D721Med (cell line): Measurements from ENCODE around the gene TOPAZ1.

Experiments
- DNase-seq: peaks from one replicate; pipeline ENCODE4 v3.0.0; 2011; ENCODE audit warnings: low spot score; ENCODE audit not compliant: insufficient read length
- FAIRE-seq: peaks from 2 replicates; lab custom pipeline; 2011; peaks lifted over from hg19 to GRCh38; lab: Jason Lieb, UNC
- TF ChIP-seq, protein P1 (sequence below): IDR thresholded peaks from 2 replicates; pipeline ENCODE4 v1.5.1; 2012; ENCODE audit warnings: mild to moderate bottlenecking, control low read depth; ENCODE audit not compliant: insufficient read depth; ENCODE audit errors: missing control alignments

TOPAZ1 gene

DNA sequence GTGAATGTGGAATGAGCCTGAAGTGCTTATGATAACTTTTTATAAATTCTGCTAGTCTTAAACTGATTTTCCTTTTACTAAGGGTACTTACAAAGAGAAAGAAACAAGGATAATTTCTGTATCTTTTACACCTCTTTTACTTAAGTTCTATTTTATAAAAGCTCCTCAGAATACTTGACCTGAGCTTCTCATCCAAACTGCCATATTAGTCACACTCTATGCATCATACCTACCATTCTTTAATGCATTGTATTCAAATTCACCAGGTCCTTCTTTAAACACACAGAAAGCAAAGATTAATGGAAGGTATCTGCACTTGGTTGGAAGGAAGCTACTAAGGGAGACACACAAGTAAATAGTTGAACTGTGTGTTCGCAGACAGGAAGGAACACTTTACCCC is 1.6 kb upstream of the TOPAZ1 start:
- TF ChIP-seq, protein P1, sequence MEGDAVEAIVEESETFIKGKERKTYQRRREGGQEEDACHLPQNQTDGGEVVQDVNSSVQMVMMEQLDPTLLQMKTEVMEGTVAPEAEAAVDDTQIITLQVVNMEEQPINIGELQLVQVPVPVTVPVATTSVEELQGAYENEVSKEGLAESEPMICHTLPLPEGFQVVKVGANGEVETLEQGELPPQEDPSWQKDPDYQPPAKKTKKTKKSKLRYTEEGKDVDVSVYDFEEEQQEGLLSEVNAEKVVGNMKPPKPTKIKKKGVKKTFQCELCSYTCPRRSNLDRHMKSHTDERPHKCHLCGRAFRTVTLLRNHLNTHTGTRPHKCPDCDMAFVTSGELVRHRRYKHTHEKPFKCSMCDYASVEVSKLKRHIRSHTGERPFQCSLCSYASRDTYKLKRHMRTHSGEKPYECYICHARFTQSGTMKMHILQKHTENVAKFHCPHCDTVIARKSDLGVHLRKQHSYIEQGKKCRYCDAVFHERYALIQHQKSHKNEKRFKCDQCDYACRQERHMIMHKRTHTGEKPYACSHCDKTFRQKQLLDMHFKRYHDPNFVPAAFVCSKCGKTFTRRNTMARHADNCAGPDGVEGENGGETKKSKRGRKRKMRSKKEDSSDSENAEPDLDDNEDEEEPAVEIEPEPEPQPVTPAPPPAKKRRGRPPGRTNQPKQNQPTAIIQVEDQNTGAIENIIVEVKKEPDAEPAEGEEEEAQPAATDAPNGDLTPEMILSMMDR, result no peak
- no peak for FAIRE-seq
- DNase-seq, result no peak

DNA sequence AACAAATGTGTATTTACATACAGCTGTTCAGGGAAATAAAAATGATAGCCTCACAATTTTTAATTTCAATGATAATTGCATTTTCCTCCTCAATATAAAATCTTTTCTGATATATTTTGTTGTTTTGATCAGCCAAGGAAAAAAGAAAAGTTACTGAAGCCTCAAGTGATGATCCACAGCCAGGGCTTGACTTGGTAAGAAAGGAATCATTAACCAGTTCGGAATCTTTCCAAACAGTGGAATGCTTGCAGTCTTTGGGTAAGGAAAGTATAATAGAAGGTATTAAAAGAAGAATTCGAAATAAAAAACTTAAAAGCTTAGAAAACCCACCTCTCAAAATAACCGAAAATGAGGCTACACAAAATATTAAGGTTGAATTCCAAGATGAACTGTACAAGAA is 1.0 kb downstream of the TOPAZ1 start:
- TF ChIP-seq, protein P1, result no peak
- FAIRE-seq (no peak), DNase-seq (no peak)

DNA sequence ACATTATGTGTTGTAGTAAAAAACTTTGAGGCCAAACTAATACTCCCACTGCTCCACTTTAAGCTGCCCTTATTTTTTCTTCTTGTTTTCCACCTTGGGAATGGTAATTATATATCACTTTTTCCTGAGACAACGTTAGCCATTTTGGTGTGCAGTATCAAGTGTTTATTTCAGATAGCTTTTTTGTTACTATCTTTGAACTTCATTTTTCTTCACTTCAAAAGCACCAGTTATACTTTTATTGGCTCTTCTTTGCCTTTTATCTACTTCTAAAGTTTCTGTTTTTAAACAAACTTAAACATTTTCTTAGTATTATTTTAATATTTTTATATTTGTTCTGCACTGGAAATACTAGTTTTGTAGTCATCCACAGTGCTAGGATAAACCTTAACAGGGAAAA is 6.5 kb downstream of the TOPAZ1 start:
- DNase-seq, result no peak
- TF ChIP-seq, protein P1, result no peak
- no peak for FAIRE-seq

DNA sequence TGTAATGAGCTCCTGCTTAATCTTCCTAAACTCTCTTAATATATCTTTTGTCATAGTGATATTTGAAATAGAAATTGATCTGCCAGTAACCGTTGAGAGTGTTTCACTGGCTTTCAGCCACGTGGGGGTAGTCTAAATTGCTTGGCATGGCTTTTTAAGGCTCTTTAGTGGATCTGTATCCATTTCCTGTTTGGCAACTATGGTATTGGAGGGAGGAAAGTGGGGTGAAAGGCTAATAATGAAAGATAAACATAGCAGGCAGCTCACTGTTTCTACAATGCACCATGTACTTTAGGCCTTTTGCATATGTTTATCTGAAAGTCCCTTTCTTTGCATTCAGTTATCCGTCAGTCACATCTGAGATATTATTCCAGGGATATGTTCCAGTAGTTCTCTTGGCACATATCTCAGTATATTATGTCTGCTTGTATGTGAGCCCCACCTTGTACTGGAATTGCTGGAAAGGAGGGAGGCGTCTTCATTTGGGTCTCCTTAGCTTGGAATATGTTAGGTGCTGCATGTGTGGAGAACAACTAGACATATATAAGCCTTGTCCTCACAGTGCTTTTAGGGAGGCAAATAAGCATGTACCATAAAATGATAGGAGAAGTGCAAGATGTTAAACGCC is 10.8 kb downstream of the TOPAZ1 start:
- FAIRE-seq (no peak), DNase-seq (no peak)
- TF ChIP-seq, protein P1, result no peak

DNA sequence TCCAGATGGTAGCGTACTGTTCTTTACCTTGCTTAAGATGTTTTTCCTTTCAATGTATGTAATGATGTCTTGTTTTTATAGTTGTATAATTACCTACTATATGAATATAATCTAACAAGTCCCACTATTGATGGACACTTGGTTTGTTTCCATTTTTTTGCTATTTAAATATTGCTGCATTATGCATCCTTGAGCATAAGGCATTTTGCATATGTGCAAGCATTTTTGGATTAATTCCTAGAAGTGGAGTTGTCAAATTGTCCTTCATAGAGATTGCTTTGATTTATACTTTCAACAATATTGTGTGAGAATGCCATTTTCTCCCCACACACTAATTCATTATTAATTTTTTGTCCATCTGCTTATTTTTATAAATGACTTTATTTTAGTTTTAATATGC is 17.7 kb downstream of the TOPAZ1 start:
- TF ChIP-seq, protein P1, result no peak
- FAIRE-seq (no peak), DNase-seq (no peak)

DNA sequence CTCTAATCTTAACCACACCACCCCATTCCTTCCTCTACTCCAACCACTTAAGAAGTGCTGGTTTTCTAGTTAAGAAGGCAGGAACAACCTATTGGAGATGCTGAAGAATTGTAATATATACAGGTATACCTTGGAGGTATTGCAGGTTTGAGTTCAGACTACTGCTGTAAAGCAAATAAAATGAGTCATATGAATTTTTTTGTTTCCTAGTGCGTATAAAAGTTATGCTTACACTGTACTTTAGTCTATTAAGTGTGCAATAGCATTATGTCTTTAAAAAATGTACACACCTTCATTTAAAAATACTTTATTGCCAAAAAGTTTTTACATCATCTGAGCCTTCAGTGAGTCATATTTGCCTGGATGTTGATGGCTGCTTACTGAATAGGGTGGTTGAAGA is 22.5 kb downstream of the TOPAZ1 start:
- DNase-seq (no peak), FAIRE-seq (no peak)
- TF ChIP-seq, protein P1, result no peak

DNA sequence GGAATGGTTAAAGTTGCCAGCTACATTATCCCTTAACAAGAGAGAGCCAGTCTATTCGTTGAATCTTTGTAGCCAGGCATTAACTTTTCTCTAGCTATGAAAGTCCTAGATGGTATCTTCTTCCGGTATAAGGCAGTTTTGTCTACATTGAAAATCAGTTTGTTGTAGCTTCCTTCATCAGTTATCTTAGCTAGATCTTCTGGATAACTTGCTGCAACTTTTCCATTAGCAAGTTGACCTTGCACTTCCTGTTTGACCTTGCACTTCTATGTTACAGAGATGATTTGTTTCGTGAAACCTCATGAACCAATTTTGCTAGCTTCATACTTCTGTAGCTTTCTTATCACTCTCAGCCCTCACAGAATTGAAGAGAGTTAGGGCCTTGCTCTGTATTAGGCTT is 24.1 kb downstream of the TOPAZ1 start:
- no peak for FAIRE-seq

More for the DNA sequence above, 24.1 kb downstream of the TOPAZ1 start:
- DNase-seq, result no peak
- TF ChIP-seq, protein P1, result no peak
